TTC549 (cell line): ENCODE data around the gene TNRC18.
"Not testable (repeated sequence)": the region's sequence is repeated elsewhere in the genome, so short reads cannot be mapped to it uniquely, and the experiment has no call there.

Experiments used
- FAIRE-seq: peaks from 2 replicates; lab custom pipeline; 2012; peaks lifted over from hg19 to GRCh38; lab: Jason Lieb, UNC

Gene TNRC18

DNA sequence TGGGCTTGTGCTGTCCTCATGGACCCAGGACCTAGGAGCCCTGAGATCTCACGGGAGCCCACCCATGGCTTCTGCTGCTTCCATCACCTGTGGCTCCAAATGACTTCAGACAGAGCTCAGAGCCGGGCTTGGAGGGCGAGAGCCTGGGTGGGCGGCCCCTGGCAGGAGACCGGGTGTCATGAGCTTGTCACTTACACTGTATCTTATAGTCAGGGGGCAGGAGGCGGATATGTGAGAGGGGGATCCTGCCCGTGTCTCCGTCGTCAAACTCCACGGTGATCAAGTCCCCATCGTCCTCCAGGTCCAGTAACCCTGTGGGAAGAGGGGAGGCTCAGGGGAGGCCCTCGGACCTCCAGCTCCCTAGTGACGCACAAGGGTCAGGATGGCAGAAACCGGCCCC lies 107.9 kb downstream of the TNRC18 start:
- no peak for FAIRE-seq

DNA sequence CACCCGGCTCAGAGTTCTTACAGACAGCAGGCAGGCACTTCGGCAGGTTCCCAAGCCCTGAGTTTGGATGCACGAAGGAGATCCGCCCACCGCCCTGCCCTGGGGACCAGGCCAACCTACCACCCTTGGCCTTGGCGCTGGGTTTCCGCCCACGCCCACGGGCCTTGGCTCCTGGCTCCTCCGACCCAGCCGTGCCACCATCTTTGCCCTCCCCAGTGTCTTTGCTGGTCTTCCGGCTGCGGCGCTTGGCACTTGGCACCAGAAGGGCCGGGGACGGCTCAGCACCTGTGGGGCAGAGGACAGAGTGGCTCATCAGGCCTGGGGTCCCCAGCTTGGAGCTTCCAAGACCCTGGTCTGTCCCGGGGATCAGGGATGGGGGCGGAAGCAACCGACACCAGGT lies 108.8 kb downstream of the TNRC18 start:
- no peak for FAIRE-seq

DNA sequence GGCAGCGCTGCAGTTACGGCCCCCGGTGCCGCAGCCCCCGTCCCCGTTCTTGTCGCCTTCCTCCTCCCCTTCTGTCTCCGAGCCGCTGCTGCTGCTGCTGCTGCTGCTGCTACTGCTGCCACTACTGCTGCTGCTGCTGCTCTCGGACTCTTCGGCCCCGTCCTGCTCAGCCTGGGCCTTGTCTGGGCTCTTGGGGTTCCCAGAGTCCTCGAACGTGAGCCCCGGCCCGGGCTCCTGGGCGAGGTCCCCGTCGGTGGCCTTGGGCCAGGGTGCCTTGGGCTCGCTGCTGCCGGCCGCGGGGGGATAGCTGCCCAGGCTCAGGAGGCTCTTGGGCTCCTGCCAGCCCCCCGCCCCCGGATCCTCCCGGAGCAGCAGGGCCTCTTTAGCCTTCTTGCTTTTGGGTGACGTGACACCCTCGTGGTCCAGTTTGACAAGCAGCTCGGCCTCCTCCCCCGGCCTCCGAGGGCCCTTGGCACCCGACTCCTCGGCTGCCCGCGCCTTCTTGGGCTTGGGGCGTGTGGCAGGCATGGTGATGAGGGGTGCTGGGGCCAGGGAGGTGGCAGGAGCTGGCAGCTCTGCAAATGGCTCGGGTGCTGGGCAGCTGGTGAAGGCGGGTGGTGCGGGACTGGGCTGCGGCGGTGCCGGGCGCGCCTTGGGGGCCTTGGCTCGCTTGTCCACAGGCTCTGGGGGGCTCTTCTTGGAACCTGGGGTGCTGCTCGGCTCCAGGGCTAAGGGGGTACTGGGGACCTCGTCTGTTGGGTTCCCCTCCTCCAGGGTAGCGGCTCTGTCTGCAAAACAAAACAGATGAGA lies 110.4 kb downstream of the TNRC18 start:
- FAIRE-seq, result not testable (repeated sequence)

DNA sequence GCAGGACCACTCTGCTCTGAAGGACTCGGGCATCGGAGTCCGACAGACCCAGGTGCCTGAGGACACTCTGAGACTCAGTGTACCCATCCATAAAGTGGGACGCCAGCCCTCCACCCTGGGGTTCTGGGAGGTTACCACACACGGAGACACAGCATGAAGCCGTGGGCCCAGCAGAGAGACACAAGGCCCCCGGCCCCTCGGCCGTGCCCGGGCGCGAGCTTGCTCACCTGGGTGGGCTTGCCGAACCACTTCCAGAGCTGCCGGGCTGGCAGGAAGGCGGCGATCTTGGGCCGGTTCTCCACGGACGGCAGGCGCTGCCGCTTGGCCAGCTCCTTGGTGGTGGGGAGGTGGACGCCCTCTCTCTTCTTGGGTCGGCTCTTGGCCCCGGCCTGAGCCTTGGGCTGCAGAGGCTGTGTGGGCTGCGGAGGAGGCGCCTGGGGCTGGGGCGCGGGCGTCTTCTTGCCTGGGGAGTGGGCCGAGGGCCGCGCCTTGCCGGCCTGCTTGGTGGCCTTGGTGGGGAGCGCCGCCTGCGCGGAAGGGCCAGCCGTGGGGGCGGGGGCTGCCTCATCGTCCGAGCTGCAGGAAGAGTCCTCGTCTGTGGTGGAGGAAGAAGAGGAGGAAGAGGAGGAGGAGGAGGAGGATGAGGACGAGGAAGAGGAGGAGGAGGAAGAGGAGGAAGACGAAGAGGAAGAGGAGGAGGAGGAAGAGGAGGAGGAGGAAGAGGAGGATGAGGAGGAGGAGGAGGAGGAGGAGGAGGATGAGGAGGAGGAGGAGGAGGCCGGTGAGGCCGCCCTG lies 111.2 kb downstream of the TNRC18 start:
- FAIRE-seq, result not testable (repeated sequence)

DNA sequence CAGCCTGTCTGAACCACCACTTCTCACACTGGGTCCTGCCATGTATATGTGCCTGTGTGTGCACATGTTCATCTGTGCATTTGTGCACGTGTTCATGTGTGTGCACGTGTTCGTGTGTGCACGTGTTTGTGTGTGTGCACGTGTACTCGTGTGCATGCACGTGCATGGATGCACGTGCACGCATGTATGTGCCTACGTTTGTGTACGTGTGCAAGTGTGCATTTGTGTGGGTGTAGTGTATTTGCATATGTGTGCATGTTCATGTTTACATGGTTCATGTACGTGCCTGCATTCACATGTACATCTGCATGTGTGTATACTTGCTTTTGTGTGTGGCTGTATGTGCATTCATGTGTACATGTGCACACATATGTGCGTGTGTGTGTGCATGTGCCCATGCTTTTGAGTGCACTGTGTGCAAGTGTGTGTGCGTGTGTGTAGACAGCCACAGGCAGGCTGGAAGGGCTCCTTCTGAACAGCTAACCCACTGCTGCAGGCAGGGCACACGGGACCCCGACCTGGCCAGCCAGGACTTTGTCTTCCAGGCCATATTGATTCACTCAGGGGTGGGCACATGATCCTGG lies 112.7 kb downstream of the TNRC18 start:
- no peak for FAIRE-seq

DNA sequence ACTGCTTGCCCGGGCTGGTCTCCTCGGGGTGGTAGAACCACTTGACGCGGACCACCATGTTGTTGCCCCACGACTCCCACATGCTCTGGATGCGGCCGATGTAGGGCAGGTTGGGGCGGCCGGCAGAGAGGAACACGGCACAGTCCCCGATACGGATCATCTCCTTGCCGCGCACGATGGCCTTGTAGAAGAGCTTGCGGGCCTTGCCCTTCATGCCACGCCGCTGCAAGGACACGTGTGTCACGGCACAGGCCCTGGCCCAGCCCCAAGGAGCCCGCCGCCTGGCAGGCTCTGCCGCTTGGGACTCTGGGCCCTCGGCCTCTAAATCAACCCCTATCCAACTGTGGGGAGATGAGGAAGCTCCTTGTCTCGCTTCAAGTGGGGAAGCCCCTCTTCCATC lies 114.5 kb downstream of the TNRC18 start:
- FAIRE-seq, result no peak

- FAIRE-seq, result not testable (repeated sequence)
Observed at GRCh38 chr7:5307221-5308142, 116.2 kb downstream of the TNRC18 start.

DNA sequence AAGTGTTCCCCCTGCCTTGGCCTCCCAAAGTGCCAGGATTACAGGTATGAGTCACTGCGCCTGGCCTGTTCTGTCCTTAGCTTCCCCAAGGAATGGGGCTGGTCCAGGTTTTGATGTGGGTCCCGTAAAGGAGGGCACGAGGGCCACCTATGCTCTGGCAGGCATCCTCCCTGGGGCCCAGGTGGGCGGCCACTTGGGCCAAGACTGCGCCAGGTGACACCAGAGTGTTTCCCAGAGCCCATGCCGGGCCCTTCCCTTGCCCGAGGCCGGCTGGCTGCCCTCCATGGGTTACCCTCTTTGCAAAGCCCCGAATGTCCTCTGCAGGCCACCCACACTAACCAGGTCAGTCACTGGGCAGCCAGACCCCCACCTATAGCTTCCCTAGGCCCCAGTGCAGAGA lies 118.6 kb downstream of the TNRC18 start:
- FAIRE-seq, result not testable (repeated sequence)

- FAIRE-seq, result no peak
Observed at GRCh38 chr7:5303591-5304505, 119.8 kb downstream of the TNRC18 start.

DNA sequence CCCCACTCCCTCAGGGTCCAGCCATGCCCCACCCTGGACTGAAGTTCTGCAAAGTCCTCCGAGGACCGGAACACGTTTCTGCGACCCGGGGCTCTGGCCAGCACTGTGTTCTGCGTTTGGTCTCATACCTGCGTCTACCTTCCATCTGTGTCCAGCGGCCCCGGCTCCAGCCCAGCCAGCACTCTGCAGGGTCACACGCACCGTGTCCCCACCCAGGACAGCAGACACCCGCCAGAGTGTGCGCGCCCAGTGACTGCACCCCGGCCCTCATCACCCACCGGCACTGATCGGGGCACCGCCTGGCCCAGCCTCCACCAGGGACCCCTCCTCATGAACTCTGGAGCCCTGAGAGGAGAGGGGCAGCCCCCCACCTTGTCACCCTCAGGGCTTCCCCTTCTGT lies 120.6 kb downstream of the TNRC18 start:
- no peak for FAIRE-seq

DNA sequence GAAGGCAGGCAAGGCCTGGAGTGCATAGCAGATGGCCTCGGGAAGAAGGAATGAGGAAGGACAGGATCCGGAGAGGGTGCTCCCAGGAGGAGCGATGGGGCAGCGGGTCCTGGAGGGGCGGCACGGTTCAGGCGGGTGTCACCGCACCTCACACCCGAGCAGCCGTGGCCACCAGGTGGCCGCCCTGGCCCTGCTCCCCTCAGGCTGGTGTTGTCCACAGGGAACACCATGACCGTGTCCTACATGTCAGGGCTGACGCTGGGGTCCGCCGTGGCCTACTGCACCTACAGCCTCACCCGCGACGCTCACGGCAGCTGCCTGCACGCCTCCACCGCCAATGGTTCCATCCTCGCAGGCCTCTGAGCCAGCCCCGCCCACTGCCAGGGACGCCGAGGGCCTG lies 121.1 kb downstream of the TNRC18 start:
- FAIRE-seq, result no peak

DNA sequence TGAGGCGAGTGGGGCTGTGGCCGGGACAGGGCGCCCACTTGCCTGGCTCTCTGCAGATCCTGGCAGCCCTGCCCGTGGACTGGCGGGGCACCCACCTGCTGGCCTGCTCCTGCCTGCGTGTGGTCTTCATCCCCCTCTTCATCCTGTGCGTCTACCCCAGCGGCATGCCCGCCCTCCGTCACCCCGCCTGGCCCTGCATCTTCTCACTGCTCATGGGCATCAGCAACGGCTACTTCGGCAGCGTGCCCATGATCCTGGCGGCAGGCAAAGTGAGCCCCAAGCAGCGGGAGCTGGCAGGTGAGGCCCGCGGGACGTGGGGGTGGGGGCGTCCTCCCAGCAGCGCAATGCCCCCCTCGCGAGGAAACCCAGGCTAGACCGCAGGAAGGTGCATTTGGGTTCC lies 123.3 kb downstream of the TNRC18 start:
- FAIRE-seq, result no peak

DNA sequence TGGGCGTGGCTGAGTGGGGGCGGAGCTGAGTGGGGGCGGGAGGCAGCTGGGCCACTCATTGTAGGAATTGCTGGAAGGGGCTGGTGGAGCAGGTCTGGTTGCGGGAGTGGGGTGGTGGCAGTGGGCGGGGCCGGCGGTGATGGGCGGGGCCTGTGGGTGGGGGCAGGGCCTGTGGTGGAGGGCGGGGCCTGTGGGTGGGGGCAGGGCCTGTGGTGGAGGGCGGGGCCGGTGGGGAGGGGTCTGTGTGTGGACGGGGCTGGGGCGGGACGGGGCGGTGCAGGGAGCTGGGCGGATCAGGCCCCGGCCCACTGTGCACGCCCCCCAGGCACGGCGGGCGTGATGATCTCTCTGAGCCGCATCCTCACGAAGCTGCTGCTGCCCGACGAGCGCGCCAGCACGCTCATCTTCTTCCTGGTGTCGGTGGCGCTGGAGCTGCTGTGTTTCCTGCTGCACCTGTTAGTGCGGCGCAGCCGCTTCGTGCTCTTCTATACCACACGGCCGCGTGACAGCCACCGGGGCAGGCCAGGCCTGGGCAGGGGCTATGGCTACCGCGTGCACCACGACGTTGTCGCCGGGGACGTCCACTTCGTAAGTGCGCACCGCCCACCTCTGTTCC lies 126.9 kb downstream of the TNRC18 start:
- no peak for FAIRE-seq

GRCh38 chr7:5296015-5296610 lies 127.5 kb downstream of the TNRC18 start:
- FAIRE-seq, result no peak

DNA sequence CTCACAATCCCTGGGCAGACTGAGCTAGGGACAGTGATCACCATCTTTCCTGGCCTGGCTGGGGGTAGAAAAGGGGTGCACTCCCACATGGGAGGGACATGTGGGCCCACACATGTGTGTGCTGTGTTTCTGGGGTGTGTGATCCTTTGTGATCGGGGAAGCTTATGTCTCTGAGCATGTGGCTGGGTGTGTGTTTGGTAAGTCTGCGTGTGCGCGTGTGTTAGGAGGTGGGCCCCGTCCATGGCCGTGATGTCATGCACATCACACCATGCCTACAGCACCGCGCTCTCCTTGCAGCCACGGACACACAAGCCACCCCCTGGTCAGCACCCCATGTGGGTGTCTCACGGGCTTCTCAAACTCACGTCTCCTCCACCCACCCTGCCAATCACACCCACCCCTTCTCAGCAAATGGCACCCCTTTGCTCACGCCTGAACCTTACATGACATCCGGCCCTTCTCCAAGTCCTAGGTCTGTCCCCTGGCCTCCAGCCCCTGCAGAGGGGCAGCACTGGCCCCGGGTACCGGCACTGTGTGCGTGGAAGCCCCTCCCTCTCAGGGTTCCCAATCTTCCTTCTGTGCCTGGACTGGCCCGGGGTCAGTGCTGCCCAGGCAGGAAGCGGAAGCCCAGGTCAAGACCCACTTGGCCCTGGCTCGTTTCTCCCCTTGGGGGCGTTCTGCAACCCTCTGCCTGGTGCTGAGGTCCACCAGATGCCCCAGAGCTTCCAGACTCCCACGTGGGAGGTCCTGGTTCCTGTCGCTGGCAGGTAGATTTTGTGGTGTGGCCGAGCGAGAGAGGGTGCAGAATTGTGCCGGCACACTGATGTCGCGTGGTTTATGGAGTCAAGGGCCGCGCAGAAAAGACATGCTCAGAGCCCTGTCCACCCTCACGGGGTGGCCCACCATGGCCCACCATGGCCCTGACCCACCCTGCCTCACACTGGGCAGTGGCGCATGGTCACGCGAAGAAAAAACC lies 128.3 kb downstream of the TNRC18 start:
- no peak for FAIRE-seq

- no peak for FAIRE-seq
Observed at GRCh38 chr7:5294169-5294987, 129.3 kb downstream of the TNRC18 start.

DNA sequence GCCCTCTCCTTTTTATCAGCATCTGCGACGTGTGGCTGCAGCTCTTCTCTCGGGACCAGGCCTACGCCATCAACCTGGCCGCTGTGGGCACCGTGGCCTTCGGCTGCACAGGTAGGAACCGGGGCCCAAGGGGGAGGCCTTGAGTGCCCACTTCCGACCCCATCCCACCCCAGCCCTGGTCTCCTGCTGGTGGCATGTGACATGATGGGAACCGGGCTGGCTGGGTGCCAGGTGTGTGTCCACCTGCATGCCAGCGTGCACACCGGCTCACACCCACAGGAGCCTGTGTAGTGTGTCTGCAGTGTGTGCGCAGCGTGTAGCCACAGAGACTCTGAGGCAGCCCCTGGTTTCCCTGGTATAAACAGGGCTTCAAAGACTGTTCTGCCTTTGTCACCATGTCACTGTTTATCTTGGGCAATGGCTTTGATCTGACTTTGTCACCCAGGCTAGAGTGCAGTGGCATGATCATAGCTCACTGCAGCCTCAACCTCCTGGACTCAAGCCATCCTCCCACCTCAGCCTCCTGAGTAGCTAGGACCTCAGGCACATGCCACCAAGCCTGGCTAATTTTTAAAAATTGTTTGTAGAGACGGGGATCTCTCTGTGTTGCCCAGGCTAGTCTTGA lies 131.8 kb downstream of the TNRC18 start:
- not testable (repeated sequence) for FAIRE-seq

- no peak for FAIRE-seq
Observed at GRCh38 chr7:5291301-5291700, 132.3 kb downstream of the TNRC18 start.
